SK-N-SH (cell line): ENCODE results near the gene WIPF2. TPM values are rescaled to one million over a fixed set of nuclear protein-coding genes. Genes with fewer than 3 reads are reported as not detected.
A peak's percentile ranks its signal among the peaks of the same experiment; 100 is the strongest.

ENCODE experiments used
- CHD2 ChIP-seq: fragments of 150-350 bp; IDR thresholded peaks from 2 replicates; pipeline ENCODE4 v1.6.1; 2018; ENCODE audit warnings: low read length; ENCODE audit not compliant: partially characterized antibody
- CTCF ChIP-seq: fragments of 200-600 bp; sonication (generic); IDR thresholded peaks from 2 replicates; pipeline ENCODE4 v1.6.1; 2017; ENCODE audit warnings: antibody characterized with exemption, mild to moderate bottlenecking, moderate library complexity
- ELF1 ChIP-seq: IDR thresholded peaks from 2 replicates; pipeline ENCODE4 v1.4.0; 2012
- EZH2phosphoT487 ChIP-seq: fragments of 200-600 bp; sonication (generic); IDR thresholded peaks from 2 replicates; pipeline ENCODE4 v1.6.1; 2017; ENCODE audit warnings: low read depth, mixed run types, mild to moderate bottlenecking, antibody characterized with exemption, moderate library complexity, borderline replicate concordance
- FOSL2 ChIP-seq: IDR thresholded peaks from 2 replicates; pipeline ENCODE4 v1.4.0; 2012; ENCODE audit warnings: low read depth, mild to moderate bottlenecking, moderate library complexity, borderline replicate concordance
- FOXJ3 ChIP-seq: sonication (generic); formaldehyde crosslinking; IDR thresholded peaks from 2 replicates; pipeline ENCODE4 v1.5.1; 2020; ENCODE audit warnings: mild to moderate bottlenecking, missing genetic modification reagents
- FOXM1 ChIP-seq: IDR thresholded peaks from 2 replicates; pipeline ENCODE4 v1.4.0; 2012; ENCODE audit warnings: low read depth, mild to moderate bottlenecking
- GABPA ChIP-seq: IDR thresholded peaks from 2 replicates; pipeline ENCODE4 v1.4.0; 2012; ENCODE audit warnings: low read depth, mild to moderate bottlenecking
- GATA2 ChIP-seq: sonication (generic); formaldehyde crosslinking; IDR thresholded peaks from 2 replicates; pipeline ENCODE4 v1.5.0; 2020; ENCODE audit warnings: mild to moderate bottlenecking, missing genetic modification reagents
- MEF2A ChIP-seq: IDR thresholded peaks from 2 replicates; pipeline ENCODE4 v1.4.0; 2012; ENCODE audit warnings: low read depth, borderline replicate concordance
- MXI1 ChIP-seq: IDR thresholded peaks from 2 replicates; pipeline ENCODE4 v1.6.1; 2012; ENCODE audit warnings: mild to moderate bottlenecking, low read depth, low read length, improper control_type of control experiment
- NFIC ChIP-seq: IDR thresholded peaks from 2 replicates; pipeline ENCODE4 v1.4.0; 2012; ENCODE audit warnings: borderline replicate concordance
- NRF1 ChIP-seq: IDR thresholded peaks from 2 replicates; pipeline ENCODE4 v1.6.1; 2012; ENCODE audit warnings: low read depth, mild to moderate bottlenecking, low read length
- PBX3 ChIP-seq: IDR thresholded peaks from 2 replicates; pipeline ENCODE4; 2012
- POLR2AphosphoS5 ChIP-seq: IDR thresholded peaks from 2 replicates; pipeline ENCODE4 v1.6.1; 2012; ENCODE audit warnings: low read depth, low read length
- RAD21 ChIP-seq: IDR thresholded peaks from 2 replicates; pipeline ENCODE4 v1.6.1; 2012; ENCODE audit warnings: mild to moderate bottlenecking, low read length
- RCOR1 ChIP-seq: fragments of 150-350 bp; IDR thresholded peaks from 2 replicates; pipeline ENCODE4 v1.6.1; 2017; ENCODE audit warnings: antibody characterized with exemption, low read length
- RFX5 ChIP-seq: IDR thresholded peaks from 2 replicates; pipeline ENCODE4 v1.6.1; 2012; ENCODE audit warnings: mild to moderate bottlenecking, improper control_type of control experiment, low read length
- RXRA ChIP-seq: IDR thresholded peaks from 2 replicates; pipeline ENCODE4 v1.4.0; 2012; ENCODE audit warnings: low read depth, mild to moderate bottlenecking, borderline replicate concordance
- SIN3A ChIP-seq: IDR thresholded peaks from 2 replicates; pipeline ENCODE4 v1.6.1; 2012; ENCODE audit warnings: low read depth, mild to moderate bottlenecking, low read length, moderate library complexity, borderline replicate concordance
- SMC3 ChIP-seq: IDR thresholded peaks from 2 replicates; pipeline ENCODE4 v1.6.1; 2012; ENCODE audit warnings: low read depth, low read length, improper control_type of control experiment
- TCF12 ChIP-seq: IDR thresholded peaks from 2 replicates; pipeline ENCODE4 v1.4.0; 2012
- TEAD4 ChIP-seq: IDR thresholded peaks from 2 replicates; pipeline ENCODE4 v1.4.0; 2012; ENCODE audit warnings: mild to moderate bottlenecking, borderline replicate concordance; ENCODE audit not compliant: insufficient read depth
- USF2 ChIP-seq: fragments of 150-350 bp; IDR thresholded peaks from 2 replicates; pipeline ENCODE4 v1.6.1; 2017; ENCODE audit warnings: antibody characterized with exemption, low read length, low read depth, borderline replicate concordance
- polyA plus RNA-seq, 3 experiments: library from polyadenylated mRNA; depleted of rRNA; stranded (reverse); fragments of >200 nt; gene quantifications; 2 replicates each; pipeline ENCODE4 v1.2.3, GENCODE V29; 2012
- TF ChIP-seq, protein P1 (sequence below): fragments of 150-350 bp; IDR thresholded peaks from 2 replicates; pipeline ENCODE4 v1.6.1; 2016; ENCODE audit warnings: mild to moderate bottlenecking, low read depth, low read length
- TF ChIP-seq, protein P2 (sequence below): IDR thresholded peaks from 2 replicates; pipeline ENCODE4 v1.4.0; 2012; ENCODE audit warnings: low read depth, borderline replicate concordance

The WIPF2 gene
- polyA plus RNA-seq, 1 of the 3 experiments (the other 2 are of a cell fraction): 6.8 TPM

DNA sequence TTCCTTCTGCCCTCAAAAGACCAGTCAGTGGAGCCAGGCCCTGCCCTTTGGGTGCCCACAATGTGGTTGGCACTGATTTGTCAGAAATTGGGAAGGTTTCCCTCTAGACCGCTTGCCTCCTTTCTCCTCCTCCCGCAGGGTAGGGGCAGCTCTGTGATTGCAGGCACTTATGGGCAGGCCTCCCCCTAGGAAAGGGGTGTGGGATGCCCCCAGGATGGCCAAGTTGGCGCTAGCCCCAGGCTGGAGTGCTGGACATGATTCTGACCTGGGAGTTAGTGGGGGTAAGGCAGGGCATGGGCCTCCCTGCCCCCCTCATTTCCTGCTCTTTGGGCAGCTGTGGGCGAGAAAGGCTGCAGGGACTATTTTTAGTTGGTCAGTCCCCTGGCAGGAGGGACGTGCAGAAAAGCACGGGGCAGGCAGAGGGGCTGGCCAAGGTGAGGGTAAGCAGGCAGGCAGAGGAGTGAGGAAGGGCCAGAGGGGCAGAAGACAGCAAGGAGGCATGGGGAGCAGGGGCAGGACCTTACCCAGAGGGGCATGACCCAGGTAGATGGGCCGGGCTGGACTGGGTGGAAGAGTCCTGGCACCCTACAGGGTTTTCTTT, 93.1 kb downstream of the WIPF2 start (continued):
- TF ChIP-seq CTCF (no peak), TCF12 (peak; percentile 85), RCOR1 (no peak), RXRA (peak; percentile 91), FOXM1 (0 out of 2 replicates have a peak, but pooled peaks have one; percentile 33), PBX3 (peak; percentile 58), ELF1 (no peak), POLR2AphosphoS5 (peak; percentile 46; the same call in 1 of the 2 replicates), FOXJ3 (no peak), RAD21 (no peak), SMC3 (no peak), GABPA (no peak), FOSL2 (no peak), CHD2 (no peak), NFIC (peak; percentile 78), TEAD4 (peak; percentile 50; the same call in 1 of the 2 replicates), EZH2phosphoT487 (no peak), NRF1 (no peak), MXI1 (no peak), RFX5 (no peak), USF2 (no peak), SIN3A (no peak), MEF2A (peak; percentile 83; the same call in 1 of the 2 replicates), GATA2 (no peak)
- TF ChIP-seq, protein P1, sequence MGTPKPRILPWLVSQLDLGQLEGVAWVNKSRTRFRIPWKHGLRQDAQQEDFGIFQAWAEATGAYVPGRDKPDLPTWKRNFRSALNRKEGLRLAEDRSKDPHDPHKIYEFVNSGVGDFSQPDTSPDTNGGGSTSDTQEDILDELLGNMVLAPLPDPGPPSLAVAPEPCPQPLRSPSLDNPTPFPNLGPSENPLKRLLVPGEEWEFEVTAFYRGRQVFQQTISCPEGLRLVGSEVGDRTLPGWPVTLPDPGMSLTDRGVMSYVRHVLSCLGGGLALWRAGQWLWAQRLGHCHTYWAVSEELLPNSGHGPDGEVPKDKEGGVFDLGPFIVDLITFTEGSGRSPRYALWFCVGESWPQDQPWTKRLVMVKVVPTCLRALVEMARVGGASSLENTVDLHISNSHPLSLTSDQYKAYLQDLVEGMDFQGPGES: no peak
- TF ChIP-seq, protein P2, sequence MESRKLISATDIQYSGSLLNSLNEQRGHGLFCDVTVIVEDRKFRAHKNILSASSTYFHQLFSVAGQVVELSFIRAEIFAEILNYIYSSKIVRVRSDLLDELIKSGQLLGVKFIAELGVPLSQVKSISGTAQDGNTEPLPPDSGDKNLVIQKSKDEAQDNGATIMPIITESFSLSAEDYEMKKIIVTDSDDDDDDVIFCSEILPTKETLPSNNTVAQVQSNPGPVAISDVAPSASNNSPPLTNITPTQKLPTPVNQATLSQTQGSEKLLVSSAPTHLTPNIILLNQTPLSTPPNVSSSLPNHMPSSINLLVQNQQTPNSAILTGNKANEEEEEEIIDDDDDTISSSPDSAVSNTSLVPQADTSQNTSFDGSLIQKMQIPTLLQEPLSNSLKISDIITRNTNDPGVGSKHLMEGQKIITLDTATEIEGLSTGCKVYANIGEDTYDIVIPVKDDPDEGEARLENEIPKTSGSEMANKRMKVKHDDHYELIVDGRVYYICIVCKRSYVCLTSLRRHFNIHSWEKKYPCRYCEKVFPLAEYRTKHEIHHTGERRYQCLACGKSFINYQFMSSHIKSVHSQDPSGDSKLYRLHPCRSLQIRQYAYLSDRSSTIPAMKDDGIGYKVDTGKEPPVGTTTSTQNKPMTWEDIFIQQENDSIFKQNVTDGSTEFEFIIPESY: no peak
